HAP-1 (cell line): Measurements from ENCODE around the gene CDC27.
"Not testable (repeated sequence)": the region's sequence is repeated elsewhere in the genome, so short reads cannot be mapped to it uniquely, and the experiment has no call there.

Experiments
- DNase-seq, 2 experiments: peaks; one replicate each; pipeline ENCODE4 v3.0.0-alpha.2; 2016 to 2020; ENCODE audit warnings: low spot score in 2 of 2
- H3K27me3 ChIP-seq: fragments of 250-450 bp; sonication (Bioruptor Pico); 2 replicates; pipeline ENCODE4 v1.5.1; 2020; ENCODE audit warnings: low read depth, mild to moderate bottlenecking, moderate library complexity
- H3K36me3 ChIP-seq: fragments of 250-450 bp; sonication (Bioruptor Pico); replicated peaks from 2 replicates; pipeline ENCODE4 v1.5.1; 2020; ENCODE audit warnings: mild to moderate bottlenecking
- H3K4me1 ChIP-seq: fragments of 250-450 bp; sonication (Bioruptor Pico); 2 replicates; pipeline ENCODE4 v1.5.1; 2020; ENCODE audit warnings: mild to moderate bottlenecking
- H3K4me3 ChIP-seq: fragments of 250-450 bp; sonication (Bioruptor Pico); 2 replicates; pipeline ENCODE4 v1.5.1; 2020; ENCODE audit warnings: mild to moderate bottlenecking, moderate library complexity
- H3K9me3 ChIP-seq: fragments of 250-450 bp; sonication (Bioruptor Pico); 2 replicates; pipeline ENCODE4 v1.5.1; 2020; ENCODE audit warnings: mild to moderate bottlenecking, moderate library complexity
- in situ Hi-C: fragments of 300-500 bp; cut with MboI; formaldehyde crosslinking; loops from 3 replicates; pipeline ENCODE4 v1.14.3; 2020; ENCODE audit warnings: low sequenced_read_pairs, inconsistent platforms, mixed read lengths

CDC27 gene

GRCh38 chr17:47199627-47200324 is 10.7 kb upstream of the CDC27 start:
- in situ Hi-C loops: no loop called here
- no peaks in the 10 kb centered on the region for H3K9me3 ChIP-seq
- no peak for DNase-seq
- no peaks in the 10 kb centered on the region for H3K4me1 ChIP-seq
- H3K4me3 ChIP-seq: no peak overlapping the region
- peaks cover 5% of the 10 kb centered on the region; the same call in 1 of the 2 replicates for H3K27me3 ChIP-seq
- H3K36me3 ChIP-seq: no peaks in the 10 kb centered on the region

DNA sequence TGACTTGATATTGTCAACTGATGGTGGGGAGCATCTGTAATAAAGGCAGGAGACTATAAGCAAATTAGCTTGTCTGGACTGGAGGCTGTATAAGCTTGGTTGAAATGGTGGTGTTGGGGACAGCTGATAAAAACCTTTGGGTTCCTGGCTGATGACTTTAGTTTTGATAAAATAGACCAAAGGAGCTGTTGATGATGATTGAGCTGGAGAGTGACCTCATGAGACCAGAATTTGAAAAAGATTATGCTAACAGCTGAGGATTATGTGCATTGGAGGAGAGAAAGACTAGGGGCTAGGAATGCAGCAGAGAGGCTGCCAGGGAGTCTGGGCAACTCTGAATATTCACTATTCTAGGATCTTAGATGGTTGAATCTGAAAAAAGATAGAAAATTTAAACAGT is 8.7 kb upstream of the CDC27 start:
- Histone ChIP-seq H3K36me3 (no peaks in the 10 kb centered on the region), H3K9me3 (no peaks in the 10 kb centered on the region), H3K27me3 (peaks cover 5% of the 10 kb centered on the region; the same call in 1 of the 2 replicates), H3K4me1 (no peaks in the 10 kb centered on the region), H3K4me3 (no peak overlapping the region)
- in situ Hi-C loops: no loop called here
- no peak for DNase-seq

- Histone ChIP-seq H3K4me3 (no peak overlapping the region), H3K27me3 (peaks cover 5% of the 10 kb centered on the region; the same call in 1 of the 2 replicates), H3K9me3 (no peaks in the 10 kb centered on the region), H3K36me3 (no peaks in the 10 kb centered on the region), H3K4me1 (peaks cover 4% of the 10 kb centered on the region)
- no peak for DNase-seq
- in situ Hi-C loops: no loop called here
Measured at GRCh38 chr17:47193931-47194511, 4.9 kb upstream of the CDC27 start.

GRCh38 chr17:47192554-47192953 is 3.5 kb upstream of the CDC27 start:
- peaks cover 9% of the 10 kb centered on the region for H3K4me1 ChIP-seq
- H3K27me3 ChIP-seq: peaks cover 5% of the 10 kb centered on the region; the same call in 1 of the 2 replicates
- no peak overlapping the region for H3K4me3 ChIP-seq
- H3K9me3 ChIP-seq: no peaks in the 10 kb centered on the region
- in situ Hi-C loops: no loop called here
- no peaks in the 10 kb centered on the region for H3K36me3 ChIP-seq
- DNase-seq: no peak

DNA sequence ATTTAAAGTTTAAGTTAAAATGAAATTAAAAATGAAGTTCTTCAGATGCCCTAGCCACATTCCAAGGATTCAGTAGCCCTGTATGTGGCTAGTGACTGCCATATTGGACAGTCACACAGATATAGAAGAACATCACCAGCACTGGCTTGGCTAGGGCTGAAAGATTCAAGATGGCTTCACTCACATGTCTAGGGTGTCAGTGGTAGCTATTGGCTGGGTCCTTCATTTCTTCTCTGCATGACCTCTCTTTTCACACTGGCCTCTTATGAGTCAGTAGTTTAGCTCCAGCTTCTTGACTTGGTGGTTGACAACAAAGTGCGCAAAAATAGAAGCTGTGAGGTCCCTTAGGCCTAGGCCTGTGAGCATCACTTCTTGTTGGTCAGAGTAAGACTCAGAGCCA is 1.7 kb upstream of the CDC27 start:
- H3K9me3 ChIP-seq: no peaks in the 10 kb centered on the region
- no peaks in the 10 kb centered on the region for H3K27me3 ChIP-seq
- in situ Hi-C loops: no loop called here
- no peak for DNase-seq
- H3K4me3 ChIP-seq: no peak overlapping the region
- H3K4me1 ChIP-seq: peaks cover 11% of the 10 kb centered on the region
- no peaks in the 10 kb centered on the region for H3K36me3 ChIP-seq

GRCh38 chr17:47190243-47190642 is 1.1 kb upstream of the CDC27 start:
- Histone ChIP-seq H3K9me3 (no peaks in the 10 kb centered on the region), H3K36me3 (no peaks in the 10 kb centered on the region), H3K4me1 (peaks cover 11% of the 10 kb centered on the region), H3K27me3 (no peaks in the 10 kb centered on the region), H3K4me3 (no peak overlapping the region)
- no peak for DNase-seq
- in situ Hi-C loops: no loop called here

DNA sequence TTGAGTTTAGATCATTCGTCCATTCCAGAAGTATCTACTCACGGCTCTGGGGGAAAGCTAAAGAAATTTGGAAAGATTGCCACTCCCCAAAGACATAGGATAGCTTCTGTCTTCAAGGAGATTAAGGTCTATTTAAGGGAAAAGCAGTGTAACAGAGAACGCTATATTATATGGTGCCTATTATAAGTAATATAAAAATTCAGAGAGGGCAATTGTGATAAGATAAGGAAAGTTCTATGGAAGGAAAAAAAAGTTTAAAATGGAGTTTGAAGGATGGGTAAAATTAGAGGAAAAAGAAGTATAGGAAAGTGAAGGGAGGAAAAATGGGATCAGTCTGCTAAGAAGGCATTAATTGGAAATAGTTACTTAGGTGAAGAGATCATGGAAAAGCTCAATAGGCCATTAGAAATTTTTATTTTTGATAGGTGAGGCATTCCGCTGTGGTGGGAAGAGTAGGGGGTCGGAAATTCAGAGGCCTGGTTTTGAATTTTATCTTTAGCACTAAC is 690 bp upstream of the CDC27 start:
- no peaks in the 10 kb centered on the region for H3K9me3 ChIP-seq
- H3K4me1 ChIP-seq: peaks cover 12% of the 10 kb centered on the region
- DNase-seq: no peak
- no peaks in the 10 kb centered on the region for H3K27me3 ChIP-seq
- H3K36me3 ChIP-seq: no peaks in the 10 kb centered on the region
- in situ Hi-C loops: no loop called here
- H3K4me3 ChIP-seq: peak overlapping the region; percentile 89

GRCh38 chr17:47188271-47188875 is 722 bp downstream of the CDC27 start:
- peak; percentile 12 to 24 for DNase-seq
- H3K27me3 ChIP-seq: no peaks in the 10 kb centered on the region
- in situ Hi-C loops: no loop called here
- H3K36me3 ChIP-seq: no peaks in the 10 kb centered on the region; the same call in 1 of the 2 replicates
- peaks cover 21% of the 10 kb centered on the region for H3K4me1 ChIP-seq
- H3K4me3 ChIP-seq: peak overlapping the region; percentile 89
- no peaks in the 10 kb centered on the region for H3K9me3 ChIP-seq

DNA sequence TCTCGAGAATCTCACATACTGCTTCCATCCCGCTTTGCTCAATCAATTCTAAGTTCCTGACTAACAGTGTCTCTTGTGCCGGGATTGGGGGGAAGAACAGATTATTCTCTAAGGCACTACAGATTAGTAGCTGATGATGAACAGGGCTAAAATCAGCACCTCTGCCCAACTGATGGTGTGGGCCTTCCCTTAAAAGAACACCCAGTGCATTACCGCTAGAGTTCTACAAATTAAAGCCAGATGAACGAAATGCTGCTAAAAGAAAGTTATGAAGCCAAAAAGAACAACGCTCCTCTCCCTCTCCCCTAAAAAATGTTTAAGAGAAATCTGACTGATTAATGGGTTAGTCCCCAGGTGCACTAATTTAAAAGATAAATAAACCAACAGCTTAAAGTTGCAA is 4.4 kb downstream of the CDC27 start:
- Histone ChIP-seq H3K36me3 (peaks cover 14% of the 10 kb centered on the region), H3K27me3 (no peaks in the 10 kb centered on the region), H3K4me1 (peaks cover 19% of the 10 kb centered on the region), H3K9me3 (no peaks in the 10 kb centered on the region), H3K4me3 (no peak overlapping the region)
- in situ Hi-C loops: no loop called here
- DNase-seq: no peak

DNA sequence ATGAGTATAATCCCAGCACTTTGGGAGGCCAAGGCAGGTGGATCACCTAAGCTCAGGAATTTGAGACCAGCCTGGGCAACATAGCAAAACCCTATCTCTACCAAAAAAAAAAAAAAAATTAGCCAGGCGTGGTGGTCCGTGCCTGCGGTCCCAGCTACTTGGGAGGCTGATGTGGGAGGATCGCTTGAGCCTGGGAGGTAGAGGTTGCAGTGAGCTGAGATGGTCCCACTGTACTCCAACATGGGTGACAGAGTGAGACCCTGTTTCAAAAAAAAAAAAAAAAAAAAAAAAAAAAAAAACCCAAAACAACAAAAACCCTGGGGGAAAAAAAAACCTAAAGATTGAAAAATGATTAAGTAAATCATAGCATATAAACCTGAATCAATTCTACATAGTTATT is 8.1 kb downstream of the CDC27 start:
- H3K4me3 ChIP-seq, in situ Hi-C loops: not testable (repeated sequence)
- H3K36me3 ChIP-seq: peaks cover 34% of the 10 kb centered on the region

GRCh38 chr17:47180337-47180736 is 8.8 kb downstream of the CDC27 start:
- Histone ChIP-seq H3K4me1 (peaks cover 29% of the 10 kb centered on the region), H3K9me3 (no peaks in the 10 kb centered on the region), H3K27me3 (no peaks in the 10 kb centered on the region), H3K36me3 (peaks cover 40% of the 10 kb centered on the region), H3K4me3 (no peak overlapping the region)
- in situ Hi-C loops: no loop called here
- no peak for DNase-seq

More for the DNA sequence above, 8.1 kb downstream of the CDC27 start:
- peaks cover 26% of the 10 kb centered on the region for H3K4me1 ChIP-seq
- H3K9me3 ChIP-seq, DNase-seq, H3K27me3 ChIP-seq: not testable (repeated sequence)

- Histone ChIP-seq H3K36me3 (peaks cover 41% of the 10 kb centered on the region), H3K27me3 (no peaks in the 10 kb centered on the region), H3K4me3 (no peak overlapping the region), H3K4me1 (peaks cover 24% of the 10 kb centered on the region), H3K9me3 (no peaks in the 10 kb centered on the region)
- DNase-seq: no peak
- in situ Hi-C loops: no loop called here
Measured at GRCh38 chr17:47179141-47179540, 10.0 kb downstream of the CDC27 start.

- H3K36me3 ChIP-seq: peaks cover 50% of the 10 kb centered on the region
Measured at GRCh38 chr17:47177261-47177660, 11.8 kb downstream of the CDC27 start.

GRCh38 chr17:47176389-47176826 is 12.7 kb downstream of the CDC27 start:
- Histone ChIP-seq H3K4me1 (peaks cover 30% of the 10 kb centered on the region), H3K36me3 (peaks cover 46% of the 10 kb centered on the region), H3K9me3 (no peaks in the 10 kb centered on the region), H3K4me3 (no peak overlapping the region), H3K27me3 (no peaks in the 10 kb centered on the region)
- peak in 1 of 2 experiments; percentile 36 for DNase-seq
- in situ Hi-C loops: no loop called here

More at GRCh38 chr17:47177261-47177660, 11.8 kb downstream of the CDC27 start:
- no peaks in the 10 kb centered on the region for H3K9me3 ChIP-seq
- H3K4me1 ChIP-seq: peaks cover 25% of the 10 kb centered on the region
- in situ Hi-C loops: no loop called here
- no peak overlapping the region for H3K4me3 ChIP-seq
- no peaks in the 10 kb centered on the region for H3K27me3 ChIP-seq
- DNase-seq: peak in 1 of 2 experiments; percentile 20
